Measurements from ENCODE around the gene VSIG10L2.
A peak's percentile ranks its signal among the peaks of the same experiment; 100 is the strongest.

VSIG10L2 gene

GRCh38 chr11:125945797-125946520 lies at the start of gene VSIG10L2:
VSIG10L2 (plus strand) TSS chr11:125946044; CDS start chr11:125946056, 12 bp downstream.
- TF ChIP-seq ISL1 (CRISPR knock-in tag; IDR thresholded peaks at IDR 0.05) = no peak
- no peak for TF ChIP-seq TSHZ2 (CRISPR knock-in tag; IDR thresholded peaks at IDR 0.05)
- no peak for TF ChIP-seq GLIS3 (CRISPR knock-in tag; IDR thresholded peaks at IDR 0.05)
- no peak for TF ChIP-seq CSRNP3 (CRISPR knock-in tag; IDR thresholded peaks at IDR 0.05)
- TF ChIP-seq ARNTL (CRISPR knock-in tag; IDR thresholded peaks at IDR 0.05; ENCODE audit: borderline replicate concordance, low read depth) = no peak
- TF ChIP-seq ZNF565 (CRISPR knock-in tag; conservative IDR thresholded peaks at IDR 0.05; ENCODE audit: low read depth) = no peak
- TF ChIP-seq TOX (CRISPR knock-in tag; IDR thresholded peaks at IDR 0.05; ENCODE audit: borderline replicate concordance) = no peak
- no peak for ATAC-seq

- no peak for ATAC-seq
- TF ChIP-seq CSDC2 (CRISPR knock-in tag; IDR thresholded peaks at IDR 0.05) (no peak), TSHZ2 (CRISPR knock-in tag; IDR thresholded peaks at IDR 0.05) (no peak), ZFP30 (CRISPR knock-in tag; IDR thresholded peaks at IDR 0.05) (no peak), SNAI2 (CRISPR knock-in tag; IDR thresholded peaks at IDR 0.05) (no peak), BACH2 (CRISPR knock-in tag; IDR thresholded peaks at IDR 0.05; ENCODE audit: borderline replicate concordance) (no peak), ESRRG (CRISPR knock-in tag; IDR thresholded peaks at IDR 0.05) (no peak), ISL1 (CRISPR knock-in tag; IDR thresholded peaks at IDR 0.05) (no peak), ZC3H10 (CRISPR knock-in tag; IDR thresholded peaks at IDR 0.05) (no peak), PATZ1 (CRISPR knock-in tag; IDR thresholded peaks at IDR 0.05; ENCODE audit: borderline replicate concordance) (no peak), ZNF70 (CRISPR knock-in tag; IDR thresholded peaks at IDR 0.05) (no peak), ZFP3 (CRISPR knock-in tag; IDR thresholded peaks at IDR 0.05) (no peak), OSR1 (CRISPR knock-in tag; IDR thresholded peaks at IDR 0.05) (no peak), ARNTL (CRISPR knock-in tag; IDR thresholded peaks at IDR 0.05; ENCODE audit: borderline replicate concordance, low read depth) (no peak), ZNF8 (CRISPR knock-in tag; IDR thresholded peaks at IDR 0.05) (no peak), PPARA (CRISPR knock-in tag; IDR thresholded peaks at IDR 0.05; ENCODE audit: borderline replicate concordance) (no peak)
These were observed 44.0 kb upstream of the VSIG10L2 start for GRCh38 chr11:125901872-125902271.

- ATAC-seq = peak; percentile 57
- TF ChIP-seq CSRNP3 (CRISPR knock-in tag; IDR thresholded peaks at IDR 0.05) (no peak), ISL1 (CRISPR knock-in tag; IDR thresholded peaks at IDR 0.05) (no peak), ZFP3 (CRISPR knock-in tag; IDR thresholded peaks at IDR 0.05) (no peak), BACH2 (CRISPR knock-in tag; IDR thresholded peaks at IDR 0.05; ENCODE audit: borderline replicate concordance) (no peak), RARB (CRISPR knock-in tag; IDR thresholded peaks at IDR 0.05) (no peak), CSDC2 (CRISPR knock-in tag; IDR thresholded peaks at IDR 0.05) (no peak), PPARA (CRISPR knock-in tag; IDR thresholded peaks at IDR 0.05; ENCODE audit: borderline replicate concordance) (no peak), TSHZ2 (CRISPR knock-in tag; IDR thresholded peaks at IDR 0.05) (no peak), CREB5 (CRISPR knock-in tag; IDR thresholded peaks at IDR 0.05; ENCODE audit: low read depth) (no peak), ZNF70 (CRISPR knock-in tag; IDR thresholded peaks at IDR 0.05) (no peak), ZC3H10 (CRISPR knock-in tag; IDR thresholded peaks at IDR 0.05) (no peak)
These were observed 43.4 kb upstream of the VSIG10L2 start for GRCh38 chr11:125902277-125902926.

Data from SK-N-SH treated with all-trans-retinoic acid at 6 μM for 48 hours (cell line).